Measurements from ENCODE around the gene STARD7. TPM values are rescaled to one million over a fixed set of nuclear protein-coding genes. Genes with fewer than 3 reads are reported as not detected.
"Not testable (repeated sequence)": the region's sequence is repeated elsewhere in the genome, so short reads cannot be mapped to it uniquely, and the experiment has no call there.

Gene STARD7
- total RNA-seq, 3 donors from 2014 or later = 118 to 123 (median 122) TPM

GRCh38 chr2:96233880-96234316, 25.3 kb upstream of the STARD7 start:
- H3K36me3 ChIP-seq (ENCODE audit: low read depth) = no peaks in the 10 kb centered on the region
- intact Hi-C loops (cut with DNase I, micrococcal nuclease) = no loop called here
- no peak for TF ChIP-seq CTCF (IDR thresholded peaks at IDR 0.05)
- ATAC-seq = peak; percentile 52
- H3K9me3 ChIP-seq = no peaks in the 10 kb centered on the region
- no peak overlapping the region for H3K4me3 ChIP-seq
- no peak for DNase-seq
- no peaks in the 10 kb centered on the region for H3K4me1 ChIP-seq (ENCODE audit: low read depth)

DNA sequence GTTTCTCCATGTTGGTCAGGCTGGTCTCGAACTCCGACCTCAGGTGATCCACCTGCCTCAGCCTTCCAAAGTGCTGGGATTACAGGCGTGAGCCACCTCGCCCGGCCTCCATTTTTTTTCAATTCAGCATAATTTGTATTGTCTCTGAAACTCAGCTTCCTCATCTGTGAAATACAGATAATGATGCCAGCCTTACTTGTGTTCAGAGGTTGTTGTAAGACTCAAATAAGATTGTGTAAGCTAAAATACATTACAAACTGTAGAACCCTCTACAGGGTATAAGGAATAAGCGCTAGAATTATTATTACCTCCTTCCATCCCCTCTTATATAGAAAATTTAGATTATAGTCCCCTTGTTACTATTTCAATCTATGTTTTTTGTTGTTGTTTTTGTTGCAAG, 24.8 kb upstream of the STARD7 start:
- TF ChIP-seq CTCF (IDR thresholded peaks at IDR 0.05) = no peak
- no peak for ATAC-seq

GRCh38 chr2:96231316-96231715, 22.7 kb upstream of the STARD7 start:
- Histone ChIP-seq H3K4me3 (no peak overlapping the region), H3K36me3 (ENCODE audit: low read depth) (no peaks in the 10 kb centered on the region), H3K9me3 (no peaks in the 10 kb centered on the region), H3K4me1 (ENCODE audit: low read depth) (no peaks in the 10 kb centered on the region)
- intact Hi-C loops (cut with DNase I, micrococcal nuclease) = no loop called here
- no peak for TF ChIP-seq CTCF (IDR thresholded peaks at IDR 0.05)
- DNase-seq = no peak
- no peak for ATAC-seq

More for the DNA sequence above, 24.8 kb upstream of the STARD7 start:
- intact Hi-C loops (cut with DNase I, micrococcal nuclease) = no loop called here
- H3K9me3 ChIP-seq = no peaks in the 10 kb centered on the region
- H3K4me1 ChIP-seq (ENCODE audit: low read depth) = no peaks in the 10 kb centered on the region
- no peak for DNase-seq
- no peak overlapping the region for H3K4me3 ChIP-seq
- H3K36me3 ChIP-seq (ENCODE audit: low read depth) = no peaks in the 10 kb centered on the region

DNA sequence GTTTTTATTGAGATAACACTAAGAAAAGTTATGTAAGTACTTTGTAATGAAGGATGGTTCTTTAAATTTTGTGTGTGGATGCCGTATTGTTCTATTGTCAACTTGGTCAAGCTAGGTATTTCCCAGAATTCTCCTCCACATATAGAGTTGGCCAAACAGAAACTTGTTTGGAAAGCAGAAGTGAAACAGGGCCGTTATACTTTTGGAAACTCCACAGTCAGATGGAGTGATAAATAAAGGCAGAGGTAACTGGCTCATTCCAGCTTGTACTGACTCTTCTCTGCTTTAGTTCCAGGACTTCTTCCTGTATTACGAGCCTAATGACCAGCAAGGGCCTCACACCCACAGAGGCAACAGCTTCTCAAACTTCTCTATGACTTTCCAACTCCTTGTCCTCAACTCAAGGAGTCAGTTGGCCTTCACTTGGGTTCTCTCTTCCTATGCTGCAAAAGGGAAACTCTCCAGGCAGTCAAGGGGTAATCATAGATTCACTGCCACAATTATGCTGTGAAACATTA, 16.4 kb upstream of the STARD7 start:
- intact Hi-C loops (cut with DNase I, micrococcal nuclease) = no loop called here

DNA sequence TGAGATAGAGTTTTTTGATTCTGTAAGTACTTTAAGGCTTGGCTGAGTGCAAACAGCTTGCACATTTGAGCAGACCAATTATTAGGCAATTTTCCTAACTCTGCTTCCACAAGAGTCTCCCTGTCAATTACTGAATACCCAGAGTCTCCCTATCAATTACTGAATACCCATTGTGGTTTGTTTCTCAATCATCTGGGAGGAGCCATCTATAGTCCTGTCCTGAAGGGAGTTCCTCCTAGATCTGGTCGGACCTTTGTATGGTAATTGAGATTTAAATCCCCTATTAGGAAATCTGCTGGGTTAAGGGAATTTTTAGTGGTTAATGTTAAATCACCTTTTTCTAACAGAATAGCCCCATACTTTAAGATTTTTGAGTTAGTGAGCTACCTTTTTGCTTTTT, 12.5 kb upstream of the STARD7 start:
- ATAC-seq; intact Hi-C loops (cut with DNase I, micrococcal nuclease); H3K9me3 ChIP-seq: not testable (repeated sequence)

More for the DNA sequence above, 16.4 kb upstream of the STARD7 start:
- no peaks in the 10 kb centered on the region for H3K9me3 ChIP-seq
- H3K36me3 ChIP-seq (ENCODE audit: low read depth) = no peaks in the 10 kb centered on the region
- no peaks in the 10 kb centered on the region for H3K4me1 ChIP-seq (ENCODE audit: low read depth)
- TF ChIP-seq CTCF (IDR thresholded peaks at IDR 0.05) = no peak
- H3K4me3 ChIP-seq = no peak overlapping the region
- peak; percentile 51 for ATAC-seq
- DNase-seq = no peak

GRCh38 chr2:96219959-96220358, 11.3 kb upstream of the STARD7 start:
- H3K4me1 ChIP-seq (ENCODE audit: low read depth); DNase-seq; H3K9me3 ChIP-seq; H3K36me3 ChIP-seq (ENCODE audit: low read depth); H3K4me3 ChIP-seq; ATAC-seq; intact Hi-C loops (cut with DNase I, micrococcal nuclease): not testable (repeated sequence)

More for the DNA sequence above, 12.5 kb upstream of the STARD7 start:
- DNase-seq; H3K4me3 ChIP-seq; H3K4me1 ChIP-seq (ENCODE audit: low read depth); H3K36me3 ChIP-seq (ENCODE audit: low read depth): not testable (repeated sequence)
